ENCODE data around the gene BMP8A.
"Not testable (repeated sequence)": the region's sequence is repeated elsewhere in the genome, so short reads cannot be mapped to it uniquely, and the experiment has no call there.

BMP8A gene

DNA sequence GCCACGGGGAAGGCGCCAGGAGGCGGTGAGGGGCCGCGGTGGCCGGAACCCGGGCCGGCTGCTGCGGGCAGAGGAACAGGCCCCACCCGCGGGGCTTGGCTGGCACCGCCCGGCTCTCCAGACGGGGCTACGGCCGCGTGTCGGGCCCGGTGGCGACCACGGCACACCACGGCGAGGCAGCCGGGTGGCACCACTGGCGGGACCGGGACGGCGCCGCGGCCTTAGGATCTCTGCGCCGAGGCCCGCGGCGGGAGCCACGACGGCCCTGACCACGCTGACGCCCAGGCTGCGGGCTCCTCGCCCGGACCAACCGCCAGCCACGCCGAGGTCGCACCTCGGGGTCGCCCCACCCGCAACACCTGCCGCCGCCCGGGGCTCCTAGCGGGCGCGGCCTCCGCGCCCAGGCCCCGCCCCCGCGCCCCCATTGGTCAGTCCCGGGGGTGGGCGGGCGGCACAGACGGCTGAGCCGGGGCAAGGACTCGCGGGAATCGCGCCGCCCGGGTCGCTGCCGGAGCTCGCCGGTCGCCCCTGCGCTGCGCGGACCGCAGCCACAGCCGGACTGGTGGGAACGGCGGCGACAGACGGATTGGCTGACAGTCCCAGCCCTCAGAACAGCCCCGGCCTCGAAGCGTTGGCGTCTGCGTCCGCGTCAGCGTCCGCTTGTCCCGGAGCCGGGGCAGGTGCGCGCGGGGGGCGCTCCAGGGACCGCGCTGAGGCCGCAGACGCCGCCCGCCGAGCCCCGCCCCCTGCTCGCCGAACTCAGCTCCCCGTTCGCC, at the start of gene BMP8A:
BMP8A (plus strand) TSS at position 491 of the 776 bp plus-strand sequence. CDS start 356 bp downstream, outside the sequence.
- peak; percentile 72 for DNase-seq

DNA sequence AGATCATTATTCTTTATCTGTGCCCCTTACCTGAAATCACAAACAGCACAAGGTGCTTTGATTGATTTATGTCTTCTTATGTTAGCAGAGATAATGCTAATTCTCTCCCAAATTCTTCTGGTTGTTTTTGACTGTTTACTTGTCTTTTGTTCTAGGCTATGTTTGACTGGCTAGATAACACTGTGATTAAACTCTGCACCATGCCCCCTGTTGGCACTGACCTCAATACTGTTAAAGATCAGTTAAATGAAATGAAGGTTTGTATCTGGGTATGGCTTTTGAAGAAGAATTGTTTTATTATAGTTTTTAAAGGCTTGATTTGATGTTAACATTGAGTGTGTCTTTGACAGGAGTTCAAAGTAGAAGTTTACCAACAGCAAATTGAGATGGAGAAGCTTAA, 49.6 kb upstream of the BMP8A start:
- DNase-seq = no peak

DNA sequence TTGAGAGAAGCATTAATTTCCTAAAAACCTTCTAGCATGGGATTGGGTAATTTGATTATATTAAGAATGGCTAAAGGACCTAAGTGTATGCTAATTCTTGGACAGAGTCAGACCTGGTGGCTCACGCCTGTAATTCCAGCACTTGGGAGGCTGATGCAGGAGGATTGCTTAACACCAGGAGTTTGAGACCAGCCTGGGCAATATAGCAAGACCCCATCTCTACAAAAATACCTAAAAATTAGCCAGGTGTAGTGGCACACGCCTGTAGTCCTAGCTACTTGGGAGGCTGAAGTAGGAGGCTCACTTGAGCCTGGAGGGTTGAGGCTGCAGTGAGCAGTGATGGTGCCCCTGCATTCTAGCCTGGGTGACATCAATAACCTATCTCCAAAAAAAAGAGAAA, 45.9 kb upstream of the BMP8A start:
- DNase-seq = no peak

- no peak for DNase-seq
Observed at GRCh38 chr1:39446986-39447567, 44.4 kb upstream of the BMP8A start.

- not testable (repeated sequence) for DNase-seq
Observed at GRCh38 chr1:39450041-39450440, 41.4 kb upstream of the BMP8A start.

DNA sequence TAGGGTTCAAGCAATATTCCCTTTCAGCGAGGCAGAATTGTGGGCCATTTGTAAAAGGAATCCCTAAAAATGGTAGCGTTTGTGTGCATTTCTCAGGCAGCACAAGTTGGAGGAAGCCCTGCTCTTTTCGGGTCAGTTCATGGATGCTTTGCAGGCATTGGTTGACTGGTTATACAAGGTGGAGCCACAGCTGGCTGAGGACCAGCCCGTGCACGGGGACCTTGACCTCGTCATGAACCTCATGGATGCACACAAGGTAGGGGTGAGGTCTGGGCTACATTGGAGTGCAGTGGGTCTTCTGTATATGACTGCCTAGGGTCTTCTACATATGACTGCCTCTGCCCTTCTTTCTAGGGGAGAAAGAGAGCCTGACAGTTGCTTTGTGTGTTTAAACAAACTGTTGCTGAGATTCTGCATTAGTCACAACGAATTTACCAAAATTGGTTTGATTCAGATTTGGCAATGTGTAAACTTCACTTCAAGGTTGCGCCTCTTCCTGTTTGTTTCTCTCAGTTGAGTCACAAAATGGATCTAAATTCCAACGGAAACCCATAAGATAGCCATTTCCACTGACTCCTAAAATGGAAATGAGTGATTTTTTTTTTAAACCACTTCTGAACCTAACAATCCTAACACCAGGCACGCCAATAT, 40.4 kb upstream of the BMP8A start:
- DNase-seq = no peak

- no peak for DNase-seq
Observed at GRCh38 chr1:39452081-39452480, 39.4 kb upstream of the BMP8A start.

DNA sequence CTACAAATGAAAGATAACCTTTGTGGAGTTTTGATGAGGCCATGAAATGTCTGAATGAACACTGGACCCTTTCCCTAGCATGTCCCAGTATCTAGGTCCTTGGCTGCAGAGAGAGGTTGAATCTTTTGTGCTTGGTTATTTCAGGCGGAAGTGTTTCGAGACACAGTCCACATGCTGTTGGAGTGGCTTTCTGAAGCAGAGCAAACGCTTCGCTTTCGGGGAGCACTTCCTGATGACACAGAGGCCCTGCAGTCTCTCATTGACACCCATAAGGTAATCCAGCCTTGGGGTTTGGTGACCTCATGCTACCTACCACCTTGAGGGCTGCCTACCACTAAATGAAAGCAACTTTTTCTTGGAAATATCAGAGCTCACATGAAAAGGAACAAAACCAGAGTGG, 38.9 kb upstream of the BMP8A start:
- no peak for DNase-seq

GRCh38 chr1:39453603-39454002, 37.8 kb upstream of the BMP8A start:
- DNase-seq = no peak

- no peak for DNase-seq
Observed at GRCh38 chr1:39458991-39459390, 32.4 kb upstream of the BMP8A start.

- DNase-seq = no peak
Observed at GRCh38 chr1:39462074-39462473, 29.4 kb upstream of the BMP8A start.

GRCh38 chr1:39466413-39467107, 24.9 kb upstream of the BMP8A start:
- DNase-seq = no peak

- DNase-seq = not testable (repeated sequence)
Observed at GRCh38 chr1:39467108-39467720, 24.2 kb upstream of the BMP8A start.

DNA sequence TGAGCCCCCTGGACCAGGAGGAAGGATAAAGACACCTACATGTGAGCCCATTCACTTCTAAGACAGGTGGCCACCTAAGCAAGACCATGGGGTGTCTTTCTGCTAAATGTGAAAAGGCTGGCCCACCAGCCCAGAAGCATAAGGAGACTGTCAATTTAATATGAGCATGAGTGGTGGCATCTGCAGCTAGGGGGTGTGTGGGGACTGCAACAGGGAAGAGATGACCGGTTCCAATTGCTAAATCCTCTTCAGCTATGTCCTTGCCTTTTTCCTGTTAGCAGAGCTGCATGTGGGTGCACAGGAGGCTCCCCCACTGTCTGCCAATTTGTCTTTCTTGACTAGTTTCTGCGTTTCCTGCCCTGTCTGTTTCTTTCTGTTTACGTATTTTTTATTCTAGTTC, 22.3 kb upstream of the BMP8A start:
- no peak for DNase-seq

GRCh38 chr1:39470040-39470439, 21.4 kb upstream of the BMP8A start:
- no peak for DNase-seq

DNA sequence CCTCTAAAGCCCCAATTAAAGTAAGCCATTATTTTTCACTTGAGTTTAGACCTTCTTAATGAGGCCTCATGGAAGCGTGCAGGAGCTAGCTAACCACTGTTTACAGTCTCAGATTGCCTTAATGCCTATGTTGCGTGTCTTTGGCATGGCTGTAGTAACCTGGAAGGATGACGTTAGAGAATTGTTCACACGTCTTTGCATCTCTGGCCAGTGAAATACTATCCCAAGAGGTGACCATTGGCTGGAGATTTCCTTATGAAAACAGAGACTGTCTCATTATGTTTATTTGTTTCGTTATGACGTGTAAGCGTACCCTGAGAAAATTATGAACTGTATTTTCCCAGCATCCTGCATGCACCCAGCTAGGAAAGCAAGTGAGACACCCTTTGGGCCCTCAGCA, 18.6 kb upstream of the BMP8A start:
- no peak for DNase-seq

DNA sequence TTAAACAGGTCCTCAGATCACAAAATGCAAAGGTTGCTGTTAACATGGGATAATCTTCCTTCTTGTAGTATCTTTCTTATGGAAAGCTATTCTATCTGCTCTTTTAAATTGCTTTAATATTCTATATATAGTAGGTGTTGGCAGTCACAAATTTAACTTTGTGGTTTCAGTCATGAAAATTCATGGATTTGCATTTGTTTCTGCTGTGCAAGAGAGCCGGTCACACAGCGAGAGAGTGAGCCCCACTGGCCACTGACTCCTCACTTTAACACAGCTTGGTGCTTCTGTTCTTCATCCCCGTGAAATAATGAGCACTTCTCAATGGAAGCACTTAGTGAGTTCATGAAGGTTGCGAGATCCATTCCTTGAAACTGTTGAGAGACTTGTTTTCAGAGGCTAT, 18.1 kb upstream of the BMP8A start:
- DNase-seq = no peak

GRCh38 chr1:39474810-39475209, 16.6 kb upstream of the BMP8A start:
- DNase-seq = no peak

GRCh38 chr1:39475551-39475950, 15.9 kb upstream of the BMP8A start:
- not testable (repeated sequence) for DNase-seq

- DNase-seq = no peak
Observed at GRCh38 chr1:39478126-39478915, 13.1 kb upstream of the BMP8A start.

DNA sequence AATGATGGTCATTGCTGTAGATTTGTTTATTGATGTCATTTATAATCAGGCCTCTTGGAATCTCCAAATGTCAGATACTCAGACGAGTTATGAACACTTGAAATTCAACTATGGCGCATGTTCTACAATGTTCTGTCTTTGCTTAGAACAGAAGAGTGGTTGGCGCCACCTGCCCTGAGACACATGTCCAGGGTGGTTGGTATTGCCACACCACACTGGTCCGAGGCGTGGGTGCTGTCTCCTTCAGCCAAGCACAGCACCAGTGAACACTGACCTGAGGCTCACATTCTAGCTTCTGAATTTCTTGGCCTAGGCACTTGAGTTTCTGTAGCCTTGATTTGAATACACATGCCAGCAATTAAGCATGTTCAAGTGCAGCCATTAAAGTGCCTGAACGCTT, 10.1 kb upstream of the BMP8A start:
- no peak for DNase-seq

DNA sequence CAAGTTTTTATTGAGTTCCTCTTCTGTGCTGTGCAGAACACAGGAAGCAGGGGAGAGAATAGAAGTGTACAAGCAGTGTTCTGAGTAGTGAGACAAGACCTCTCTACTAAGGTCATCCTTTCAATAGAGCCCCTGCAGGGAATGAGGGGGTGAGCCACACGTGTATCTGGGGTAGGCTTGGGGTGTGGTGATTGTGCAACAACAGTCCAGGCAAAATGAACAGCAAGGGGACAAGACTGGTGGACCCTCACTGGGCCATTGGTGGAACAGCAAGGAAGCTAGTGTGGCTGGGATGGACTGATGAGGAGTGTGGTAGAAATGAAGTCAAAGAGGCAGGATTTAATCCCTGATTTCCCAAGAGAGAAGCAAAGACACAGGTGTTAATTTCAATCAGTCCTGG, 8.2 kb upstream of the BMP8A start:
- no peak for DNase-seq

Measured in CD4-positive, alpha-beta T cell treated with Interferon gamma for 1 hour (primary cell).